Mammary epithelial cell (primary cell): ENCODE measurements around the gene SPOCD1.

Experiments used
- EZH2 ChIP-seq: IDR thresholded peaks from 2 replicates; pipeline ENCODE4 v1.6.1; 2012; ENCODE audit warnings: low read length, inconsistent platforms, borderline replicate concordance
- TF ChIP-seq, protein P1 (sequence below), 2 donors: IDR thresholded peaks in 1 of 2; conservative IDR thresholded peaks in 1 of 2; 2 replicates each; pipeline ENCODE4 v1.5.1; 2011 to 2012; ENCODE audit warnings: inconsistent platforms in 2 of 2, low read length in 2 of 2, mild to moderate bottlenecking in 2 of 2, control low read depth in 1 of 2, low read depth in 1 of 2; ENCODE audit not compliant: insufficient read depth in 1 of 2; ENCODE audit errors: extremely low read depth in 1 of 2

DNA sequence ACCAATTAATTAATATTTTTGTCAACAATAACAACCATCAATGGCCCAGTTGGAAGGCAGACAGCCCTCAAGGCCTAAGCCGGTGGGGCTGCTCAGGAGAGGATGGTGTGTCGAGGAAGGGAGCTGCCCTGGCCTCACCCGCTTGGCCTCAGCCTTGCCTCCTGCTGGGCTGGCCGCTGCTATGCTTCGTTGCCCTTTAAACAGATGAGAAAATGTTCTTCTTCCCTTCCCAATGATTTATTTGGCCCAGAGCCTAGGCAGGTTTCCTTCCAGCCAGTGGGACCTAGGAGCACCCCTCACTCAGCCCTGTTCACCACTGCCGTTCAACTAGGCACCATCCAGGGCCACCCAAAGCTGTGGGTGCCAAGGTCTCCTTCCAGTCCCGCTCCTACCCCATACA, 48.6 kb downstream of the SPOCD1 start:
- no peak for TF ChIP-seq EZH2
- TF ChIP-seq, protein P1, sequence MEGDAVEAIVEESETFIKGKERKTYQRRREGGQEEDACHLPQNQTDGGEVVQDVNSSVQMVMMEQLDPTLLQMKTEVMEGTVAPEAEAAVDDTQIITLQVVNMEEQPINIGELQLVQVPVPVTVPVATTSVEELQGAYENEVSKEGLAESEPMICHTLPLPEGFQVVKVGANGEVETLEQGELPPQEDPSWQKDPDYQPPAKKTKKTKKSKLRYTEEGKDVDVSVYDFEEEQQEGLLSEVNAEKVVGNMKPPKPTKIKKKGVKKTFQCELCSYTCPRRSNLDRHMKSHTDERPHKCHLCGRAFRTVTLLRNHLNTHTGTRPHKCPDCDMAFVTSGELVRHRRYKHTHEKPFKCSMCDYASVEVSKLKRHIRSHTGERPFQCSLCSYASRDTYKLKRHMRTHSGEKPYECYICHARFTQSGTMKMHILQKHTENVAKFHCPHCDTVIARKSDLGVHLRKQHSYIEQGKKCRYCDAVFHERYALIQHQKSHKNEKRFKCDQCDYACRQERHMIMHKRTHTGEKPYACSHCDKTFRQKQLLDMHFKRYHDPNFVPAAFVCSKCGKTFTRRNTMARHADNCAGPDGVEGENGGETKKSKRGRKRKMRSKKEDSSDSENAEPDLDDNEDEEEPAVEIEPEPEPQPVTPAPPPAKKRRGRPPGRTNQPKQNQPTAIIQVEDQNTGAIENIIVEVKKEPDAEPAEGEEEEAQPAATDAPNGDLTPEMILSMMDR (conservative IDR thresholded peaks at IDR 0.05 in 1 of 2, IDR thresholded peaks at IDR 0.05 in 1 of 2; ENCODE audit: extremely low read depth in 1 of 2, insufficient read depth in 1 of 2, low read depth in 1 of 2, low read length in 2 of 2): no peak
